ENCODE data around the gene MEGF9.

MEGF9 gene

GRCh38 chr9:120621941-120622340 is 92.3 kb downstream of the MEGF9 start:
- DNase-seq (ENCODE audit: low spot score), result no peak

GRCh38 chr9:120619751-120620655 is 94.3 kb downstream of the MEGF9 start:
- peak; percentile 62 for DNase-seq (ENCODE audit: low spot score)

- DNase-seq (ENCODE audit: low spot score), result no peak
Observed at GRCh38 chr9:120616966-120617935, 97.0 kb downstream of the MEGF9 start.

- DNase-seq (ENCODE audit: low spot score), result no peak
Observed at GRCh38 chr9:120612218-120612617, 102.1 kb downstream of the MEGF9 start.

GRCh38 chr9:120611690-120612068 is 102.6 kb downstream of the MEGF9 start:
- DNase-seq (ENCODE audit: low spot score), result no peak

GRCh38 chr9:120610975-120611689 is 103.1 kb downstream of the MEGF9 start:
- DNase-seq (ENCODE audit: low spot score), result no peak

GRCh38 chr9:120609636-120610035 is 104.6 kb downstream of the MEGF9 start:
- no peak for DNase-seq (ENCODE audit: low spot score)

- DNase-seq (ENCODE audit: low spot score), result no peak
Observed at GRCh38 chr9:120608421-120608820, 105.8 kb downstream of the MEGF9 start.

GRCh38 chr9:120603591-120603990 is 110.7 kb downstream of the MEGF9 start:
- no peak for DNase-seq (ENCODE audit: low spot score)

GRCh38 chr9:120603010-120603409 is 111.3 kb downstream of the MEGF9 start:
- no peak for DNase-seq (ENCODE audit: low spot score)

GRCh38 chr9:120593955-120594277 is 120.4 kb downstream of the MEGF9 start:
- DNase-seq (ENCODE audit: low spot score), result no peak

GRCh38 chr9:120593250-120593954 is 120.9 kb downstream of the MEGF9 start:
- DNase-seq (ENCODE audit: low spot score), result no peak

- DNase-seq (ENCODE audit: low spot score), result no peak
Observed at GRCh38 chr9:120592210-120592609, 122.1 kb downstream of the MEGF9 start.

GRCh38 chr9:120587328-120587727 is 126.9 kb downstream of the MEGF9 start:
- DNase-seq (ENCODE audit: low spot score), result no peak

- peak; percentile 4 for DNase-seq (ENCODE audit: low spot score)
Observed at GRCh38 chr9:120583958-120584369, 130.3 kb downstream of the MEGF9 start.

- peak; percentile 97 for DNase-seq (ENCODE audit: low spot score)
Observed at GRCh38 chr9:120580051-120580896, 134.0 kb downstream of the MEGF9 start, which contains the start of gene CDK5RAP2. Gene CDK5RAP2, minus strand, starts transcription at chr9:120580167. Its CDS starts 189 bp downstream, at chr9:120579978.

- DNase-seq (ENCODE audit: low spot score), result peak; percentile 7
Observed at GRCh38 chr9:120579139-120580050, 134.9 kb downstream of the MEGF9 start.

- DNase-seq (ENCODE audit: low spot score), result no peak
Observed at GRCh38 chr9:120574473-120574872, 139.8 kb downstream of the MEGF9 start.

GRCh38 chr9:120572472-120572871 is 141.8 kb downstream of the MEGF9 start:
- DNase-seq (ENCODE audit: low spot score), result no peak

Data from LoVo (cell line).